T-helper 2 cell treated with Interferon-gamma antibody and Interleukin-4, amounts not matched to agents 5 μg/mL and 100 μg/mL, for 36 hours (primary cell): Measurements from ENCODE around the gene KLK3.
A peak's percentile ranks its signal among the peaks of the same experiment; 100 is the strongest.

ENCODE experiments used
- DNase-seq: peaks from one replicate; pipeline ENCODE4 v3.0.0; 2021; ENCODE audit warnings: low spot score
- H3K27ac Mint-ChIP-seq: one replicate; pipeline ENCODE4 v1.8.0; 2021; ENCODE audit warnings: mild to moderate bottlenecking, mixed read lengths
- H3K27me3 Mint-ChIP-seq: one replicate; pipeline ENCODE4 v1.8.0; 2021; ENCODE audit warnings: low read depth, mixed read lengths
- H3K36me3 Mint-ChIP-seq: one replicate; pipeline ENCODE4 v1.8.0; 2021; ENCODE audit warnings: low read depth, mixed read lengths
- H3K4me1 Mint-ChIP-seq: one replicate; pipeline ENCODE4 v1.8.0; 2021; ENCODE audit warnings: low read depth, mixed read lengths
- H3K4me3 Mint-ChIP-seq: one replicate; pipeline ENCODE4 v1.8.0; 2022; ENCODE audit warnings: mild to moderate bottlenecking, moderate library complexity, mixed read lengths
- H3K9me3 Mint-ChIP-seq: one replicate; pipeline ENCODE4 v1.8.0; 2021; ENCODE audit warnings: mixed read lengths

KLK3 gene

GRCh38 chr19:50861496-50862286 lies 7.0 kb downstream of the KLK3 start:
- Mint-ChIP-seq H3K27ac (no peak overlapping the region), H3K4me1 (no peaks in the 10 kb centered on the region), H3K36me3 (no peaks in the 10 kb centered on the region), H3K27me3 (peaks cover 19% of the 10 kb centered on the region), H3K4me3 (no peak overlapping the region), H3K9me3 (no peaks in the 10 kb centered on the region)
- DNase-seq, result no peak

GRCh38 chr19:50869479-50869878 lies 14.8 kb downstream of the KLK3 start:
- Mint-ChIP-seq H3K36me3 (no peaks in the 10 kb centered on the region), H3K27ac (no peak overlapping the region), H3K4me3 (no peak overlapping the region), H3K4me1 (no peaks in the 10 kb centered on the region), H3K9me3 (no peaks in the 10 kb centered on the region), H3K27me3 (peaks cover 30% of the 10 kb centered on the region)
- DNase-seq, result no peak

- Mint-ChIP-seq H3K27ac (no peak overlapping the region), H3K9me3 (no peaks in the 10 kb centered on the region), H3K4me3 (no peak overlapping the region), H3K27me3 (peaks cover 26% of the 10 kb centered on the region), H3K36me3 (no peaks in the 10 kb centered on the region), H3K4me1 (no peaks in the 10 kb centered on the region)
- peak; percentile 5 for DNase-seq
Measured at GRCh38 chr19:50870417-50871089, 15.8 kb downstream of the KLK3 start.

GRCh38 chr19:50873056-50873455 lies 18.3 kb downstream of the KLK3 start, which contains the start of gene KLK2:
Gene KLK2, plus strand, starts transcription at chr19:50873439. Its CDS starts 35 bp downstream, at chr19:50873474.
- H3K9me3 Mint-ChIP-seq, result no peaks in the 10 kb centered on the region
- H3K27ac Mint-ChIP-seq, result no peak within 1 kb of the TSS
- no peaks in the 10 kb centered on the region for H3K36me3 Mint-ChIP-seq
- H3K4me1 Mint-ChIP-seq, result no peaks in the 10 kb centered on the region
- peaks cover 16% of the 10 kb centered on the region for H3K27me3 Mint-ChIP-seq
- DNase-seq, result no peak
- H3K4me3 Mint-ChIP-seq, result no peak within 1 kb of the TSS

- Mint-ChIP-seq H3K27me3 (peaks cover 17% of the 10 kb centered on the region), H3K36me3 (no peaks in the 10 kb centered on the region), H3K4me1 (no peaks in the 10 kb centered on the region), H3K9me3 (no peaks in the 10 kb centered on the region), H3K4me3 (no peak overlapping the region), H3K27ac (no peak overlapping the region)
- DNase-seq, result no peak
Measured at GRCh38 chr19:50874211-50874610, 19.5 kb downstream of the KLK3 start.

- Mint-ChIP-seq H3K4me1 (no peaks in the 10 kb centered on the region), H3K9me3 (no peaks in the 10 kb centered on the region), H3K27me3 (peaks cover 20% of the 10 kb centered on the region), H3K4me3 (no peak overlapping the region), H3K36me3 (no peaks in the 10 kb centered on the region), H3K27ac (no peak overlapping the region)
- DNase-seq, result no peak
Measured at GRCh38 chr19:50875795-50876422, 21.2 kb downstream of the KLK3 start.

- Mint-ChIP-seq H3K9me3 (no peaks in the 10 kb centered on the region), H3K36me3 (no peaks in the 10 kb centered on the region), H3K27ac (no peak overlapping the region), H3K4me1 (no peaks in the 10 kb centered on the region), H3K4me3 (no peak overlapping the region), H3K27me3 (peaks cover 14% of the 10 kb centered on the region)
- no peak for DNase-seq
Measured at GRCh38 chr19:50876456-50876855, 21.7 kb downstream of the KLK3 start.

GRCh38 chr19:50877338-50877737 lies 22.6 kb downstream of the KLK3 start:
- Mint-ChIP-seq H3K4me1 (no peaks in the 10 kb centered on the region), H3K4me3 (no peak overlapping the region), H3K9me3 (no peaks in the 10 kb centered on the region), H3K27ac (no peak overlapping the region), H3K27me3 (peaks cover 11% of the 10 kb centered on the region), H3K36me3 (no peaks in the 10 kb centered on the region)
- no peak for DNase-seq

- Mint-ChIP-seq H3K27me3 (peaks cover 11% of the 10 kb centered on the region), H3K4me1 (no peaks in the 10 kb centered on the region), H3K4me3 (no peak overlapping the region), H3K9me3 (no peaks in the 10 kb centered on the region), H3K36me3 (no peaks in the 10 kb centered on the region), H3K27ac (no peak overlapping the region)
- DNase-seq, result no peak
Measured at GRCh38 chr19:50878851-50879250, 24.1 kb downstream of the KLK3 start.

GRCh38 chr19:50880241-50880640 lies 25.5 kb downstream of the KLK3 start:
- Mint-ChIP-seq H3K27me3 (peaks cover 14% of the 10 kb centered on the region), H3K9me3 (no peaks in the 10 kb centered on the region), H3K36me3 (no peaks in the 10 kb centered on the region), H3K4me3 (no peak overlapping the region), H3K27ac (no peak overlapping the region), H3K4me1 (no peaks in the 10 kb centered on the region)
- DNase-seq, result no peak

GRCh38 chr19:50882188-50882587 lies 27.5 kb downstream of the KLK3 start:
- H3K4me3 Mint-ChIP-seq, result no peak overlapping the region
- no peaks in the 10 kb centered on the region for H3K4me1 Mint-ChIP-seq
- no peak overlapping the region for H3K27ac Mint-ChIP-seq
- H3K36me3 Mint-ChIP-seq, result no peaks in the 10 kb centered on the region
- H3K27me3 Mint-ChIP-seq, result peaks cover 21% of the 10 kb centered on the region
- no peaks in the 10 kb centered on the region for H3K9me3 Mint-ChIP-seq
- no peak for DNase-seq

- peaks cover 9% of the 10 kb centered on the region for H3K27me3 Mint-ChIP-seq
- no peak overlapping the region for H3K4me3 Mint-ChIP-seq
- H3K27ac Mint-ChIP-seq, result no peak overlapping the region
- no peak for DNase-seq
- H3K36me3 Mint-ChIP-seq, result no peaks in the 10 kb centered on the region
- no peaks in the 10 kb centered on the region for H3K4me1 Mint-ChIP-seq
- H3K9me3 Mint-ChIP-seq, result no peaks in the 10 kb centered on the region
Measured at GRCh38 chr19:50889638-50890037, 34.9 kb downstream of the KLK3 start.

GRCh38 chr19:50890422-50891252 lies 35.9 kb downstream of the KLK3 start:
- Mint-ChIP-seq H3K27me3 (peaks cover 6% of the 10 kb centered on the region), H3K4me3 (no peak overlapping the region), H3K27ac (no peak overlapping the region), H3K9me3 (peaks cover 7% of the 10 kb centered on the region), H3K4me1 (no peaks in the 10 kb centered on the region), H3K36me3 (no peaks in the 10 kb centered on the region)
- no peak for DNase-seq
